ENCODE results near the gene WDR7.

WDR7 gene

GRCh38 chr18:57083485-57083884 is 432.3 kb downstream of the WDR7 start:
- no peak for DNase-seq (ENCODE audit: low read depth)

DNA sequence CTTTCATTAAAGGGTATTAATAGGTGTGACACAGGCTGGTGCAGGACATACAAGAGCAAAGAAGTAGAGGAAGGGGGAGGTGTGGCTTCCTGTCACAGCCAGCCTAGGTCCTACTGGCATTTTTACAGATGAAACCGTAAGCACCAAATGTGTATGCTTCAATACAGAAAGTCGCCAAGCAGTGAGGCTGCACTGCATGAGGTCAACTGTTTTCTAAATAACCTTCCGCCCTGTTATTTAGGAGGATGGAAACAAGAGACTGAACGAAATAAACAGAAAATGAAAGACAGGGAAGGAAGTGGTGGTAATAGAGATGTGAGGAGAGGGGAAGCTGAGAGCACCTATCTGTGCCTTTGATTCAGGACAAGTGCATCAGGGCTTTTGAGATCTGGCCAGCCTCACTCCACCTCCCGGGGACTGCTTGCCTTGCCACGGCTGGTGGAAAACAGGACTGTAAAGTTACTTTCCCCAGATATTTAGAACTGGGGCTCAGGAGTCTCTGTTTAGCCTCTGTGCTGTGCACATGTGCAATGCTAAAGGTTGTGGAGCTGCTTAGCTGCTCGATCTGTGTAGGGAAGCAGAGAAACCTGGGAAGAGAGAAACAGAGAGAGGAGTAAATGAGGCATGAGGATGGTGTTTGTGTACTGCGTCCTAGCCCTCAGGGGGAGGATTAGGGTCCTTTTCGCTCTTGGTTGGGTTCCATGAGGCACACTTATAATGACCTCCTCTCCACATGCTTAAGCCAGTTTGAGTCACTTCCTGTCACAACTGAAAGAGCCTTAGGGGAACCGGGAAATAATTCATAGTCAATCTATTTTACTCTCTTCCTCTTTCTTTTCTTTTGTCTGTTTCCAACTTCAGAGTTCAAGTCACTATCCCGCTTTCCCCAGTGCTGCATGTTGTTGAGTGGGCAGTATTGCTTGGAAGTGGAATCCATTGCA is 433.4 kb downstream of the WDR7 start:
- no peak for DNase-seq (ENCODE audit: low read depth)

- DNase-seq (ENCODE audit: low read depth): no peak
Measured at GRCh38 chr18:57085371-57085770, 434.2 kb downstream of the WDR7 start.

DNA sequence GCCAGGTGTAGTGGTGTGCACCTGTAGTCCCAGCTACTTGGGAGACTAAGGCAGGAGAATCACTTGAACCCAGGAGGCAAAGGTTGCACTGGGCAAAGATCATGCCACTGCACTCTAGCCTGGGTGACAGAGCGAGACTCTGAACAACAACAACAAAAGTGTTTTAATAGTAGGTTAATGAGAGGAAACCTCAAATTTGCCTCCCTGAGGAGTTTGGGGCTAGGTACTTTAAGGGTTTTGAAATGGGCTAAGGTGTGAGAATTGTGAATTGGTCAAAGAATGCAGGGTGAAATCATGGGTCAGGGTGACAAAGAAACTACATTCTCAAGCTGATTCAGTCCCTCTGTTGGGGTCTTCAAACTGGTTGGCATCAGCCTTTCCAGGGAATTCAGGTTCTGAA is 435.0 kb downstream of the WDR7 start:
- DNase-seq (ENCODE audit: low read depth): no peak
